ENCODE measurements around the gene CABP4.

The CABP4 gene

DNA sequence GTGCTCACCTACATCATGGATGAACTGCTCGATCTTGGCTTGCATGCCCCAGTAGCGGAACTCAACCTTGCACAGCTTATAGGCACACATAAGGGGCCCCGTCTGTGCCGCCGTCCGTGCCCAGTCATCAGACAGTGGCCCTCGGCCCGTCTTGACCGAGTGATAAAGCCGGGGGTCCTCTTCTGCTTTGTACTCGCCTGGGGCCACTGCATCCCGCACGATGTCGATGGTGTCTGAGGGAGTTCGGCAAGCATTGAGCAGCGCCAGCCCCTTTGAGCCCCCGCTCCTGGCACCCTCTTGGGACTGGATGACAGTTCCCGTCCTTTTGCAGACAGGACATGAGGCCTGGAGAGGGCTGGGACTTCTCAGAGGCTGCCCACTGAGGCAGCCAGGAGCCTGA, 46.7 kb downstream of the CABP4 start:
- Mint-ChIP-seq H3K36me3 (peaks cover 9% of the 10 kb centered on the region), H3K9me3 (no peaks in the 10 kb centered on the region), H3K27ac (no peak overlapping the region), H3K4me1 (peaks cover 34% of the 10 kb centered on the region), H3K4me3 (no peak overlapping the region), H3K27me3 (no peaks in the 10 kb centered on the region)

DNA sequence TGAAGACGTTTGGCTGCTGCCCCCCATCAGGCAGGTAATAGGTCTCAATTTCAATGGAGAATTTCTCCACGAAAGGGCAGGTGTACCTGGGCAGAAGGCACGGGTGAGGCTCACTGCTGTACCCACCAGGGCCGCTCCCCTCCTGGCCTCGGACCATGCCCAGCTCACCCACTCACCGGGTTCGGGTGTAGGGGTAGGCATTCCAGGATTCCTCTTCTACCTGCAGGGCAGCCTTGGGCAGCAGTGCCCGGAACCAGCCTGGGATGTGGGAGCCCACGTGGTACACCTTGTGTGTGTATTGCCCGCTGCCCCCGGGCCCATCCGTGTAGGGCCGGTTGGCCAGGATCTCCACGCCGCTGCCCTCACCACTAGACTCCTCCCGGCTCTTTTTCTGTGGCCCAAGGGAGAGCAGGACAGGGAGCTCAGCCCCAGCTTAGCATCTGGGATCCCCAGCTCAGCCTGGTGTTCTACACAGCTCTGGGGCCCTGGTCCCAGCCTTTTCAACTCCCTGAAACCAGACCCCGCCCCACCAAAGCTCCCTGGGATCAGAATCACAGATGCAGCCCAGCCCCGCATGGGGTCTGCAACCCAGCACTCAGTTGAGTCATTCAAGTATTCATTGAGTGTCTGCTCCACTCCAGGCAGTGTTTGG, 47.3 kb downstream of the CABP4 start:
- H3K27ac Mint-ChIP-seq: no peak overlapping the region
- peaks cover 38% of the 10 kb centered on the region for H3K4me1 Mint-ChIP-seq
- H3K9me3 Mint-ChIP-seq: no peaks in the 10 kb centered on the region
- peaks cover 9% of the 10 kb centered on the region for H3K36me3 Mint-ChIP-seq
- no peaks in the 10 kb centered on the region for H3K27me3 Mint-ChIP-seq
- H3K4me3 Mint-ChIP-seq: peak overlapping the region; percentile 71

DNA sequence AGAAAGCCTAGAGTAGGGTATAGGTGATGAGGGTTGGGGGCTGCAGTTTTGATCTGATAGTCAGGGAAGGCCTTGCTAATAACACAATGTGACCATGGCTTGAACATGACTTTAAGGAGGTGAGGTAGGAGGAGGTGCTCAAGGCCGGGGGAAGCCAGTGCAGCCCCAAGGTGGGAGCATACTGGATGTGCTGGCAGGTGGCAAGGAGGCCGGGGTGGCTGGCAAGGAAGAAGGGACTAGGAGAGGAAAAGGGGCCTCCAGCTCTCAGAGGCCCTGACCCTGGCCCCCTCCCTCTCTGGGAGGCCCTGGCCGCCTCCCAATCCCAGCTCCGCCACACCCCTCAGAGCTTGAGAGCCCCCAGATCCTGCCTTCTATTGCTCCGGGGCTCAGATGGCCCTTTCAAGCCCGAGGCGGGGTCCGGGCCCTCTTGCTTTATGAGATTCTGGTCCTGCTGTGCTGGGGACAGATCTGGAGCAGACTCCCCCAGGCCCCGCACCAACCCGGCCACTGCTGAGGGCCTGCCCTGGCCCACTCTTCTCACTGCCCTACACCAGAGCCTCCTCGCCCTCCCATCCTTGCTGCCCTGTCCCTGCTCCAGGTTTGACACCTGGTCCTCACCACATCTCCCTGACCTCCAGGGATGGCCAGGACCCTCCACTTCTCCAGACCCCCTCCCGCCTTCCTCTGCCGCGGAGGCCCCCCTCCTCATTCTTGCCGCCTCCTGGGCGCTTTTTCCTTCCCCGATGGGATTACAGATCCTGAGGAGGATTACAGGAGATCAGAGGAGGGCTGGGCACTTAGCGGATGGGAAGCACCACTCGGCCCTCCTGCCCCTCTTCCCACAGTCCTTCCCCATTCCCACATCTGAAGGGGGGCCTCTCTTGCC, 48.2 kb downstream of the CABP4 start:
- H3K27ac Mint-ChIP-seq: peak overlapping the region; percentile 53
- no peaks in the 10 kb centered on the region for H3K27me3 Mint-ChIP-seq
- H3K4me1 Mint-ChIP-seq: peaks cover 38% of the 10 kb centered on the region
- H3K36me3 Mint-ChIP-seq: peaks cover 9% of the 10 kb centered on the region
- H3K4me3 Mint-ChIP-seq: peak overlapping the region; percentile 71
- no peaks in the 10 kb centered on the region for H3K9me3 Mint-ChIP-seq

DNA sequence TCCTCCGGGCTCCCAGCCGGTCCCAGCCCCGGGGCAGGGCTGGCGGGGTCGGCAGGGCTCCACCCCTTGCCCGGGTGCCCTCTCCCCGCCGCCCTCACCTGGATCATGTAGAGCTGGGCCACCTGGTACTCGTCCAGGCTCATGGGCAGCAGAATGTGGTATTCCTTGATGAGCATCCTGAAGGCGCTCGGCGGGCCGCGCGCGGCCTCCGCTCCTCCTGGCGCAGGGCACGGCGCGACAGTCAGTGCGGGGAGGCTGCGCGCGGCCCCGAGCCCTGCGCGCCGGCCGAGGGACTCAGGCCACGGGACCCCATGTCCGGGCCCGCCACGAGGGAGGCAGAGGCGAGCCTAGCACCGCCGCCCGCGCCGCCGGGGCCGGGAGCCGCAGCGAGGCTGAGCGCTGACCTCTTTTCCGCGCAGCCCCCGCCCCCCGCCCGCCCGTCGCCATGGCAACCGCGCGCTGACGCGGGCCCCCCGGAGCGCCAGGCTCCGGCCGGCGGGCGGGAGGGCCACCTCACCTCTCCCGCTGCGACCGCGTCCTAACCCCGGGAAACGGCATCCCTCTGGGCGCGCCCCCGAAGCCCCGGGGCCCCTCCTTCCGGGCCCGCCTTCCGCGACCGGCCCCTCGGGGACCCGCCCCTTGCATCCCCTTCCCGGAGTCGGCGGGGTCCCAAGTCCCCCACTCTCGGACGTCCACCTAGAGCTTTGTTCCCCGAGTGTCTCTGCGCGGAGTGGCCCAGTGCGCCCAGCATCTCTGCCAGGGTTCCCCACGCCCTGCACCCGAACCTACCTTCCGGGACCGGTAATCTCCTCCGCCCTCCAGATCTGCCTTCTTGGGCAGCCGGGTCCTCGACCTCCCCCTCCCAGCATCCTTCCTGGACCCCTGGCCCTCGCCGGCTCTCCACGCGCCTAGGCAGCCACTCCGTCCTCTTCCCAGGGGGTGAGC, 49.1 kb downstream of the CABP4 start:
- peak overlapping the region; percentile 59 for H3K27ac Mint-ChIP-seq
- no peaks in the 10 kb centered on the region for H3K27me3 Mint-ChIP-seq
- peaks cover 45% of the 10 kb centered on the region for H3K4me1 Mint-ChIP-seq

DNA sequence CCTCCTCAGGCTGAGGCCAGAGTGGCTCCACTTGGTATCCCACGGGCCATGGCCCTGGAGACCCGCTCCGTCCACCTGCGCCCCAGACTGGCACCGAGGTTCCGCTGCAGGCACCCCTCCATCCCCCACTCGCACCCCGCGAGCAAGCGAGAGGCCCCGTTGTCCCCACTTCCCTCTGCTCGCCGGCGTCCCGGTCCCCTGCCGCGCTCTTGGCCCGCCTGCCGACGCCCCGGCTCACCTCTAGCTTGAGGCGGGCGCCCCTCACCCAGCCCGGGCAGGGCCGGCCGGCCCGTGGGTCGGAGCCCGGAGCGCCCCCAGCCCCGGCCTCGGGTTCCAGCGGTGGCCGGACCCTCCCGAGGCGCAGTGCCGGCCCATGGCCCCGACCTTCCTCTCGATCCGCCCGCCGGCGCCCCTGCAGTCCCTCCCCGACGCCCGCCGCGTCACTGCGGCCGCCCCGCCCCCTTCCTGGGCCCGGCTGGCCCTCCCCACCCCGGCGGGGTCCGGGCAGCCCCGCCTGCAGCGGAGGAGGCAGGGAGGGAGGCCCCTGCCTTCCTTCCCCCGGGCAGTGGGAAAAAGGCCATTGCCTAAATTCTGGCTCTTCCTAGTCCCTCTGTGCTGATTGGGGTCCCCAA, 49.9 kb downstream of the CABP4 start, which contains the start of gene PITPNM1:
Gene PITPNM1 (minus strand): TSS at position 414 of the 632 bp plus-strand sequence. CDS start 1,183 bp downstream, outside the sequence.
- Mint-ChIP-seq H3K27me3 (no peaks in the 10 kb centered on the region), H3K9me3 (no peaks in the 10 kb centered on the region), H3K4me3 (peak within 1 kb of the TSS; percentile 91), H3K4me1 (peaks cover 46% of the 10 kb centered on the region), H3K27ac (peak within 1 kb of the TSS; percentile 87), H3K36me3 (peaks cover 7% of the 10 kb centered on the region)

More for the DNA sequence above, 49.1 kb downstream of the CABP4 start:
- H3K36me3 Mint-ChIP-seq: peaks cover 9% of the 10 kb centered on the region
- H3K9me3 Mint-ChIP-seq: no peaks in the 10 kb centered on the region
- peak overlapping the region; percentile 88 for H3K4me3 Mint-ChIP-seq

DNA sequence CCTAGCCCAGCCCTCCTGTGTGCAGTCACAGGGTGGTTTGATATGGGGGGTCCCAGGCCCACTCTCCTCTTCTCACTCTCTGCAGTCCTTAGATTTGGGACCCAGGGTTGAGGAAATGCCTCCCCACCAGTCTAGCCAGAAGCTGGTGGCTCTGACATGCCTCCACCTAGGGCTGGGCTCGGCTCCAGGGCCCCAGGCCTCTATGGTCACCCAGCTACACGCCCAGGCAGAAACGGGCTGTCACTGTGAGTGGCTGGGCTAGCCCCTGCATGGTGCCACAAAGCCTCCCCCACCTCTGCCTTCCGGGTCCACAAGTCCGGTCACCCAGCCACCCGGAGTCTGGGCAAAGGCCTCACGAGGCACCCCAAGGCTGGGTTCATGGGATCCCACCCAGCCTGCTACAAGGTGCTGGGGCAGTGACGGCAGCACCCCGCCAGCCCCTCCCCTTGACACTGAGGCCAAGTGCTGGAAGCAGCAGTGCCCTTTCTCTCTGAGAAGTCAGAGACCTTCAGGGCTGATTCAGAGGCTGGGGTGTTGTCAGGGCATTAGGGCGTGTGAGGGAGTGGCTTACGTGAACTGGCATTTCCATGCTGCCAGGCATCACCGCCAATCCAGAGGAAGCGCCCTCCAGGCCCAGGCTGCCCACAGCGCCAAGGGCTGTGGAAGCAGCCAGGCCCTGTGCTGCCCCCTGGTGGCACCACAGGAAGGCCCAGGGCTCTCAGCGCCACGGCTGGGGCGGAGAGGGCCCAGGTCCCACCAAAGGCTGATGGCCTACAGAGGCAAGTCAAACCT, 50.6 kb downstream of the CABP4 start:
- Mint-ChIP-seq H3K27ac (peak overlapping the region; percentile 87), H3K4me3 (peak overlapping the region; percentile 91), H3K27me3 (peaks cover 1% of the 10 kb centered on the region), H3K36me3 (peaks cover 4% of the 10 kb centered on the region), H3K9me3 (no peaks in the 10 kb centered on the region), H3K4me1 (peaks cover 42% of the 10 kb centered on the region)

DNA sequence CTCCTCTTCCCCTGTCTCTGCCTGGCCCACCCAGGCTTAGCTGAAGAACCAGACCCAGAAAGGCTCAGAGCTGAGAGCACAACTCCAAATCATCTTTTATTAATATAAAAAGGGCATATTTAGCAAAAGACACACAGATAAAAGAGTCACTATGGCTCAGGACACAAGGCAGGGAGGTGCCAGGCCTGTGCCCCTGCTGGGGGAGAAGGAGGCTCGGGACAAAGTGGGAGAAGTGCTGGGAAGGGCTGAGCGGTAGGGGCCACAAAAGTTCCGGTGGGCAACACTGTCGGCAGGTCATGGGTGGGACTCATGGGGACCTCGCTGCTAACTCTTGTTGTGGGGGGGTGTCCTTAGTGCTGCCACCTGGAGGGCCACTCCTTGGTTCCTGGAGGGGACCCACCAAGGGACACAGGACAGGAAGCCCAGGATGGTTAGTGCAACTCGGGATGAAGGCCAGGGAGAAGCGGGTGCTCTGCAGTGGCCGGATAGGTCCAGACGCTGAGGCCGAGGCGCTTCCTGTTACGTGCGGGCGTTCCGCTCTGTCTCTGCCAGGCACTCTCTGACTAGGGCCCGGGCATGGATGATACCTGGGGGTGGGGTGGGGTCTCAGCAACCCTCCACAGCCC, 51.4 kb downstream of the CABP4 start:
- Mint-ChIP-seq H3K27me3 (peaks cover 1% of the 10 kb centered on the region), H3K4me1 (peaks cover 36% of the 10 kb centered on the region), H3K9me3 (no peaks in the 10 kb centered on the region), H3K4me3 (peak overlapping the region; percentile 91), H3K36me3 (no peaks in the 10 kb centered on the region), H3K27ac (peak overlapping the region; percentile 86)

DNA sequence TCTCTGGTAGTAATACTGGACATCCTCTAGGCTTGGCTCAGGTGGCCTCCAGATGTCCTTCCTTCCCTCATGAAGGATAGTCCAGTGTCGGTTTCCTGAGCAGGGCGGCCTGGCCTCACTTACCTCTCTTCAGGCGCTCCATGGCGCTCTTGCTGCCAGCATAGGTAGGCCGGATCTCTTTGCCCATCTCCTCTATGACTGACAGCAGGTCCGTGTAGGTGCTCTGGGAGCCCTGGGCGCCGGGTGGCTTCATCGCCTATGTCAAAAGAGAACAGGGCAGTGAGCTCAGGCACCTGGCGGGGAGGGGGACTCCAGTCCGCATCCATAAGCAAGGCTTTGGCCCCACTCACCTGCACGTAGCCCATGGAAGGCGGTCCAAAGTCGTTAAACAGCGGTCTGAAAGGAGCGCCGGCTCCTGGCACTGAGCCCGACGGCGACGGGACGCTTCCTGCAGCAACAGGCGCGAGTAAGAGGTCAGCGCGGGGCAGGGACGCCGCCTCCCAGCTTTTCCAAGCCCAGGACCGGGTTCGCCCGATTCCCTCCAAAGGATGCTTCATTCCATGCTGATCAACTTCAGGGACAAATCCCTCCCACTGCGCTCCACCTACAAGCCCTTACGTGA, 52.2 kb downstream of the CABP4 start:
- H3K27ac Mint-ChIP-seq: peak overlapping the region; percentile 92
- H3K4me1 Mint-ChIP-seq: peaks cover 36% of the 10 kb centered on the region
- peaks cover 1% of the 10 kb centered on the region for H3K27me3 Mint-ChIP-seq
- no peaks in the 10 kb centered on the region for H3K9me3 Mint-ChIP-seq
- H3K36me3 Mint-ChIP-seq: no peaks in the 10 kb centered on the region
- peak overlapping the region; percentile 91 for H3K4me3 Mint-ChIP-seq

DNA sequence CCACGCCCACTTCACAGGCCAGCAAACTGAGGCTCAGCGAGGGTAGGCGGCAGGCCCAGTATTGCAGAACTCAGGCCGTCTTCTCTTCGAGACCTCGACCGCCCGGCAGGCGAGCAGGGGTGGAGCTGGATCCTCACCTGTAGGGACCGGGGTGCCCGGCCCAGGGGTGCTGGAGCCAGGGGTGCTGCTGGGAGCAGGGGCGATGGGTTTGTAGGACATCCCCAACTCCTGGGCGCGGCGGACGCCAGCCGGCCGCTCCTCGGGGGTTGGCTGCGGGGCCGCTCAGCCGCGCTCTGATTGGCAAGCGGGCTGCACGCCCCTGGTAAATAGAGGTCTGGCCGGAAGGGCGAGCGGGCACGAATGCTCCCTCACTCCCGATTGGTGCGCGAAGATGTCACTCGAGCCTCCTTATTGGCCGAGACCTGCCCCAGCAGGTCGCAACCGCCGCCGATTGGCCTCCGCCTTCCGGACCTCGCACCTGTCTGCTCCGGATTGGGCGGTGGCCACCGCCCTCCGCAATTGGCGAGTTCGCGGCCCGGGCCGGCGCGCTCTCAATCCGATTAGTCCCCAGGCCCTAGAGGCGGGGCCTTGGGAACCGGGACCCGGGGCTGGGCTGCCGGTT, 52.8 kb downstream of the CABP4 start, which contains the start of gene CDK2AP2:
Gene CDK2AP2 (minus strand): TSS at position 299 of the 622 bp plus-strand sequence. CDS start 80 bp downstream, at position 219.
- H3K4me1 Mint-ChIP-seq: peaks cover 32% of the 10 kb centered on the region
- no peaks in the 10 kb centered on the region for H3K9me3 Mint-ChIP-seq
- peak within 1 kb of the TSS; percentile 92 for H3K27ac Mint-ChIP-seq
- peaks cover 1% of the 10 kb centered on the region for H3K27me3 Mint-ChIP-seq
- H3K36me3 Mint-ChIP-seq: no peaks in the 10 kb centered on the region
- H3K4me3 Mint-ChIP-seq: peak within 1 kb of the TSS; percentile 91

DNA sequence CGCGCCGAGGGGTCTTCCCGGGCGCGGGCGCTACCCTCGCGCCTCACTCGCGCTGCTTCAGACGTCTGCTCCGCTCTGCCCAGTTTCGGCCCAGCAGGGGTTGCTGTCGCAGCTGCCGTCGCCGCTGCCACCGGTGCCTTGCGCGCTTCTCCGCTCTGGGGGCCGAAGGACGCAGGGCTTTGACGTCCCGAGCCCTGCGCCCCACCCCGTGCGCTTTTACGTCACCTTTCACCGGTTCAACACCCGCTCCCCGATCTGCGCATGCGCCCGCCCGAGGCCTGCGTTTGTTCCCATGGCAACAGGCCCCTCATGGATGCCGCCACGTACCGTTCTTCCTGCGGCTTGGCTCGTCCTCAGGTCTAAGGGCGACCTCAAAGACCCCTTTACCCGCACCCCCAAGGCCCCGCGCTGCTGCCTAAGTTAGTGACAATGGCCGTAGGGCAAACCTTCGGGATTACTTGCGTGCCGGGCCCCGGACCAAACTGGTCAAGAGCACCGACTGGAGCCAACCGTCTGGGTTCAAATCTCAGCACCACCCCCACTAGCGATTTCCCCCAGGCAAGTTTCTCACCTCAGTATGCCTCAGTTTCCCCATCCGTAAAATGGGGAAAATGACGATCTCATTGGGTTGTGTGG, 53.5 kb downstream of the CABP4 start:
- H3K27ac Mint-ChIP-seq: peak overlapping the region; percentile 92

DNA sequence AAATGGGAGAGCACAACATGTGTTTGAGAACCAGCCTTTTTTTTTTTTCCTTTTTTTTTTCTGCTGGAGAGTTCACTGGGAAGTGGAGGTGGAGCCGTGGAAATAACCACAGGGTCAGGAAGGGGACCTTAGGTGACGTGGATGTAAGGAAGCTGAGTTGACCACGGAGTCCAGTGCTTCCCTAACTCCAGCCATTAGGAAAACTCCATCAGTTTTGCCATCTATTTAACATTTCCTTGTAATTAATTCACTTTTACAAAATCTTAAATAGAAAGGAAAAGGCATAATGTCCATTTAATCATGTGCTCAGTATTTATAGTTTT, 54.8 kb downstream of the CABP4 start:
- Mint-ChIP-seq H3K9me3 (no peaks in the 10 kb centered on the region), H3K27ac (peak overlapping the region; percentile 62), H3K36me3 (no peaks in the 10 kb centered on the region), H3K27me3 (peaks cover 1% of the 10 kb centered on the region), H3K4me3 (no peak overlapping the region), H3K4me1 (peaks cover 26% of the 10 kb centered on the region)

More for the DNA sequence above, 53.5 kb downstream of the CABP4 start:
- peaks cover 26% of the 10 kb centered on the region for H3K4me1 Mint-ChIP-seq
- H3K4me3 Mint-ChIP-seq: peak overlapping the region; percentile 91
- H3K36me3 Mint-ChIP-seq: no peaks in the 10 kb centered on the region
- peaks cover 1% of the 10 kb centered on the region for H3K27me3 Mint-ChIP-seq
- no peaks in the 10 kb centered on the region for H3K9me3 Mint-ChIP-seq
